ENCODE data around the gene COL28A1.

COL28A1 gene

GRCh38 chr7:7554649-7555575, 19.2 kb upstream of the COL28A1 start:
- TF ChIP-seq, protein P1, sequence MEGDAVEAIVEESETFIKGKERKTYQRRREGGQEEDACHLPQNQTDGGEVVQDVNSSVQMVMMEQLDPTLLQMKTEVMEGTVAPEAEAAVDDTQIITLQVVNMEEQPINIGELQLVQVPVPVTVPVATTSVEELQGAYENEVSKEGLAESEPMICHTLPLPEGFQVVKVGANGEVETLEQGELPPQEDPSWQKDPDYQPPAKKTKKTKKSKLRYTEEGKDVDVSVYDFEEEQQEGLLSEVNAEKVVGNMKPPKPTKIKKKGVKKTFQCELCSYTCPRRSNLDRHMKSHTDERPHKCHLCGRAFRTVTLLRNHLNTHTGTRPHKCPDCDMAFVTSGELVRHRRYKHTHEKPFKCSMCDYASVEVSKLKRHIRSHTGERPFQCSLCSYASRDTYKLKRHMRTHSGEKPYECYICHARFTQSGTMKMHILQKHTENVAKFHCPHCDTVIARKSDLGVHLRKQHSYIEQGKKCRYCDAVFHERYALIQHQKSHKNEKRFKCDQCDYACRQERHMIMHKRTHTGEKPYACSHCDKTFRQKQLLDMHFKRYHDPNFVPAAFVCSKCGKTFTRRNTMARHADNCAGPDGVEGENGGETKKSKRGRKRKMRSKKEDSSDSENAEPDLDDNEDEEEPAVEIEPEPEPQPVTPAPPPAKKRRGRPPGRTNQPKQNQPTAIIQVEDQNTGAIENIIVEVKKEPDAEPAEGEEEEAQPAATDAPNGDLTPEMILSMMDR (IDR thresholded peaks at IDR 0.05; ENCODE audit: extremely low read depth, insufficient read depth, missing control alignments) = no peak
- in situ Hi-C loops (cut with MboI; ENCODE audit: low pct_unique_long_range_greater_than_20kb, low sequenced_read_pairs, unreplicated experiment) = no loop called here
- no peak for DNase-seq (ENCODE audit: low spot score)

DNA sequence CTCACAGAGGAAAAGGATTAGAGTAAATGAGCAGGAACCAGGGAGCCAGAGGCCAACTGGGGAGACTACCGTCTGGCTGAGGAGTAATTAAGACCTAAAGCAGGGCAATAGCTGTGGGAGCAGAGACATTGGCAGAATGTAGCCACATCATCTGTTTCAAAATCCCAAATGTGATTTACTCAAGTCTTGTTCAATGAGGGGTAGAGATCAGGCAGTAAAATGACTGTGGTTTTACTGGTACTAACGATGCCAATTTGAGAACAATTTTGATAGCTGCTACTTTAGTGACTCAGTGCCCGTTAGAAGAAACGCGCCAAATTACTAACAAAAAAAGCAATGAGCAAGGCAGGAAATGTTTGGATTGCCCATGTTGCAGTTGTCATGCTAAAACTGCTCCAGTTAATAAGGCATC, 18.4 kb upstream of the COL28A1 start:
- no peak for DNase-seq (ENCODE audit: low spot score)
- TF ChIP-seq, protein P1 (IDR thresholded peaks at IDR 0.05; ENCODE audit: extremely low read depth, insufficient read depth, missing control alignments) = no peak
- in situ Hi-C loops (cut with MboI; ENCODE audit: low pct_unique_long_range_greater_than_20kb, low sequenced_read_pairs, unreplicated experiment) = no loop called here

- TF ChIP-seq, protein P1 (IDR thresholded peaks at IDR 0.05; ENCODE audit: extremely low read depth, insufficient read depth, missing control alignments) = no peak
- in situ Hi-C loops (cut with MboI; ENCODE audit: low pct_unique_long_range_greater_than_20kb, low sequenced_read_pairs, unreplicated experiment) = no loop called here
- no peak for DNase-seq (ENCODE audit: low spot score)
Measured at GRCh38 chr7:7553386-7553785, 17.7 kb upstream of the COL28A1 start.

DNA sequence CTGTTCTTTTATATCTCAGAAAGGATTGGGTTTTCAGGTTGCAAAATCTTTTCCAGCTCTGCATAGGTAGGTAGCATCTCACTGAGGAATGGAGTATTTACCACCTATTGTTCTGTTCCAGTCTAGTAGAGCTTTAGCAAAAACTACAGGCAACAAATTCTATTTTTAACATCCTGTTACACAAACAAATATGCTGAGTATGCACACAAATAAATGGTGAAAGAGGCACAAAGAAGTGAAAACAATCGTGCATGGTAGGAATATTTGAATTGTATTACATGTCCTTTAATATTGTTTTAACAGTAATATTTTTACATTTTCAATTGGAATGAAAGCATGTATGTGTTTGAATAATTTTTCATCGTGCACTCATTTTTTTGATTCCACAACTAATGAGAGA, 16.5 kb upstream of the COL28A1 start:
- TF ChIP-seq, protein P1 (IDR thresholded peaks at IDR 0.05; ENCODE audit: extremely low read depth, insufficient read depth, missing control alignments) = no peak
- in situ Hi-C loops (cut with MboI; ENCODE audit: low pct_unique_long_range_greater_than_20kb, low sequenced_read_pairs, unreplicated experiment) = no loop called here
- no peak for DNase-seq (ENCODE audit: low spot score)

DNA sequence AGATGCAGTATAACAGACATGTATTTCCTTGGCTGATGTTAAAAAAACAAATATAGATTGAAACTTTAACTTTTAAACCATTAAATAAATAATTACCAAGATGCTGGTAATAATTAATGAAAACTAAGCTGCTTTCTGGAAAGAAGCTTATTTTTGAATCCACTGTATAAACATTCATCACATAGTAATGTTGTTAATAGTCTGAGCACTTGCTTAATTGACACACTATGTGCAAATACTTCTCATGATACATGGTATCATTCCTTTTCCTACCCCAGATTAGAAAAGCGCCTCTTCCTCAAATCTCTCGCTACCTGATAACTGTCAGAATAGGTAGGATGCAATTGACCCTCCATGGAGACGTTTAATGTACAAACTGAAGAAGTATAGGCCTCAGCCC, 15.0 kb upstream of the COL28A1 start:
- TF ChIP-seq, protein P1 (IDR thresholded peaks at IDR 0.05; ENCODE audit: extremely low read depth, insufficient read depth, missing control alignments) = no peak
- in situ Hi-C loops (cut with MboI; ENCODE audit: low pct_unique_long_range_greater_than_20kb, low sequenced_read_pairs, unreplicated experiment) = no loop called here

GRCh38 chr7:7548407-7548806, 12.7 kb upstream of the COL28A1 start:
- DNase-seq (ENCODE audit: low spot score) = no peak
- TF ChIP-seq, protein P1 (IDR thresholded peaks at IDR 0.05; ENCODE audit: extremely low read depth, insufficient read depth, missing control alignments) = no peak
- in situ Hi-C loops (cut with MboI; ENCODE audit: low pct_unique_long_range_greater_than_20kb, low sequenced_read_pairs, unreplicated experiment) = no loop called here

More for the DNA sequence above, 15.0 kb upstream of the COL28A1 start:
- DNase-seq (ENCODE audit: low spot score) = no peak

Measured in GM13977 (cell line).